SK-N-SH treated with all-trans-retinoic acid at 6 μM for 48 hours (cell line): ENCODE measurements around the gene REXO1.

Experiments
- CSDC2 ChIP-seq: fragments of 250-450 bp; sonication (Bioruptor Pico); IDR thresholded peaks from 2 replicates; pipeline ENCODE4 v1.5.0; 2020; ENCODE audit warnings: mild to moderate bottlenecking, moderate library complexity
- CSRNP3 ChIP-seq: fragments of 250-450 bp; sonication (Bioruptor Pico); IDR thresholded peaks from 2 replicates; pipeline ENCODE4 v1.5.1; 2021; ENCODE audit warnings: mild to moderate bottlenecking, moderate library complexity
- OSR1 ChIP-seq: fragments of 250-450 bp; sonication (Bioruptor Pico); IDR thresholded peaks from 2 replicates; pipeline ENCODE4 v1.8.0; 2022; ENCODE audit warnings: moderate library complexity, mild to moderate bottlenecking, inconsistent platforms
- PATZ1 ChIP-seq: fragments of 250-450 bp; sonication (Bioruptor Pico); IDR thresholded peaks from 2 replicates; pipeline ENCODE4 v1.8.0; 2020; ENCODE audit warnings: mild to moderate bottlenecking, moderate library complexity, borderline replicate concordance
- ZFP3 ChIP-seq: fragments of 250-450 bp; sonication (Bioruptor Pico); IDR thresholded peaks from 2 replicates; pipeline ENCODE4 v1.5.0; 2020; ENCODE audit warnings: mild to moderate bottlenecking, moderate library complexity

GRCh38 chr19:1858412-1859081, 10.3 kb upstream of the REXO1 start:
- TF ChIP-seq ZFP3 (no peak), CSRNP3 (no peak), CSDC2 (CRISPR knock-in tag) (no peak), OSR1 (CRISPR knock-in tag) (no peak), PATZ1 (CRISPR knock-in tag) (no peak)
